Femur (tissue), 1 donor: ENCODE results near the gene CTAG1B.
"Not testable (repeated sequence)": the region's sequence is repeated elsewhere in the genome, so short reads cannot be mapped to it uniquely, and the experiment has no call there.

Experiments
- DNase-seq: peaks from one replicate; pipeline ENCODE4 v3.0.0-alpha.2; 2017

Gene CTAG1B

DNA sequence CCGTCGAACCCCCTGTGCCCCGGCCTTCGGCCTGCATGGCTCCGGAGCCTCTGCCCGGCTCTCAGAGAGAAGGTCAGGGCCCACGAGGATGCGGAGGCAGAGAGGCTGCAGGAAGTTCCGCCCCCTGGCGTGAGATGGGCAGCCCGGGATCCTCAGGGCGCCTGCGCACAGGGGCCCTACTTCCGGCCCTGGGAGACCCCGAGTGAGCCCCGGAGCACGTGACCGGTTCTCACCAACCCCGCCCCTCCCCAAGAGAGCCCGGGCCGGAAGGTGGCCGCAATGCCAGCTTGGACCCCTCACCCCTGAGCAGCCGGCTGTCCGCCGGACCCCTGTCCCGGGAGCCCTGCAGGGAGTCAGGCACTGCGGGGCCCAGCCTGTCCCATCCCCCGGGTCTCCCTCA is at the start of gene CTAG1B:
Gene CTAG1B, minus strand, starts transcription at position 101 of the 400 bp plus-strand sequence. Its CDS starts 64 bp downstream, at position 37.
- not testable (repeated sequence) for DNase-seq

DNA sequence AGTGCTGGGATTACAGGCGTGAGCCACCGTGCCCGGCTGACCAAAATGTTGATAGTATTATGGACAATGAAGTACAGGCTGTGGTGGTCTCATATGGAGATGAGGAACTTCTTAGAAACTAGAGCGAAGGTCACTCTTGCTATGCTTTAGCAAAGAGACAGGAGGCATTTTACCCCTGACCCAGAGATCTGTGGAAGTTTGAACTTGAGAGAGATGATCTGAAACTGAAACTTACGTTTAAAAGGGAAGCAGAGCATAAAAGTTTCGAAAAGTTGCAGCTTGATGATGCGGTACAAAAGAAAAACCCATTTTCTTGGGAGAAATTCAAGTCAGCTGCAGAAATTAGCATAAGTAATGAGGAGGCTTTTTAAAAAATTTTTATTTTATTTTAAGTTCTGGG is 42.8 kb upstream of the CTAG1B start:
- no peak for DNase-seq

DNA sequence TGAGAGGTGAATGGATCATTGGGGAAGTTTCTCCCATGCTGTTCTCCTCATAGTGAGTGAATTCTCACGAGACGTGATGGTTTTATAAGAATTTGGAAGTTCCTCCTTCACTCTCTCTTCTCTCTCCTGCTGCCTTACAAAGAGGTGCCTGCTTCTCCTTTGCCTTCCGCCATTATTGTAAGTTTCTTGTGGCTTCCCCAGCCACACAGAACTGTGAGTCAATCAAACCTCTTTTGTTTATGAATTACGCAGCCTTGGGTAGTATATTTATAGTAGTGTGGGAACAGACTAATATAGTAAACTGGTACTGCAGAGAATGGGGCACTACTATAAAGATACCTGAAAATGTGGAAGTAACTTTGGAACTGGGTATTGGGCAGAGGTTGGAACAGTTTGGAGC is 42.1 kb upstream of the CTAG1B start:
- DNase-seq: no peak

DNA sequence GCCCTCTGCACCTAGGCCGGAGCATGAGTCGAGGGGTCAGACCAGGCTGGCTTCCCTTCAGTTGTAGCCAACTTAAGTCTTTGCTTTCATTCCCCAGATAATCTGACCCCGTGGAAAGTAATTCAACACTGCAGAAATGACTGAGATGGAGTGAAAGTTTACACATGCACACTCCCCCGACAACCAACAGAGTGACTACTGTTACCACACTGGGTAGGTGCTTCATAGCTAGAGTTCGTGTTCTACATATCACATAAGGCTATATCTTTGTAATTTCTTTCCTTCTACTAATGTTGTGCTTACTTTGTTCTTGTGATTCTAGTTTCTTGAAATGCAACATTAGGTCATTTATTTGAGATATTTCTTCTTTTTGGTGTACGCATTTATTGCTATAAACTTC is 41.5 kb upstream of the CTAG1B start:
- DNase-seq: no peak

DNA sequence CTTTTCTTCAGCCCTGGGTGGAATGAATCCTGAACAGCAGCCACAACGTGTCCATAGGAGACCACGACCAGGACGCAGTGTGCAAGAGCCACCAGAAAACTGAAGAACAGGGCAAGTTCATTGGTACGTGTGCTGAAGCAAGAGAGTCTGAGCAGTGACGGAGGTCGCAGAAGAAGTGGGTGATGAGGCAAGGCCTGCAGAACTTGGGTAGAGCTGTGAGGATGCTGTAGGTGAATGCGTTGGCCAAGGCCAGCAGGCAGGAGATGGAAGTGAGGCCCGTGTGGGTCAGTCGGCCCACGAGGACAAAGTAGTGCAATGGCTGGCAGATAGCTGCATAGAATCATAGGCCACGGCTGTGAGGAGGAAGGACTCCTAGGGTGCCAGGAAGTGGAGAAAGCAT is 39.9 kb upstream of the CTAG1B start:
- no peak for DNase-seq

GRCh38 chrX:154658187-154658586 is 39.1 kb upstream of the CTAG1B start:
- no peak for DNase-seq

- DNase-seq: no peak
Observed at GRCh38 chrX:154657226-154657805, 38.2 kb upstream of the CTAG1B start.

GRCh38 chrX:154655786-154656185 is 36.7 kb upstream of the CTAG1B start:
- DNase-seq: no peak

- no peak for DNase-seq
Observed at GRCh38 chrX:154655346-154655745, 36.3 kb upstream of the CTAG1B start.

DNA sequence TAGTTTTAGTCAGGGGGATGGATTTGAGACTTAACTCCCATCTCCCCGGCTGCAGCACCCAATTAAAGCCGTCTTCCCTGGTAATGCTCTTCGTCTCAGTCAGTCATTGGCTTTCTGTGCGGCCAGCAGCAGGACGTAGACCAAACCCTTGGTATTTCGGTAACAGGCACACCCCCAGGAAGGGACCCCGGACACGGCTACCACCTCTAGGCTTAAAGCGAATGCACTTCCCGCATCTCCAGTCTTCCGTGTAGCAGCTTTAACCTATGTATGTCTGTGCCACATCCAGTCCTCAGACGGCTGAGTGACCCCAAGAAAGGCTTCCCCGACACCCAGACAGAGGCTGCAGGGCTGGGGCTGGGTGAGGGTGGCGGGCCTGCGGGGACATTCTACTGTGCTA is 35.8 kb upstream of the CTAG1B start:
- DNase-seq: no peak

GRCh38 chrX:154654372-154654771 is 35.3 kb upstream of the CTAG1B start:
- no peak for DNase-seq

- DNase-seq: not testable (repeated sequence)
Observed at GRCh38 chrX:154653413-154653812, 34.3 kb upstream of the CTAG1B start, which contains the start of gene CTAG2. CTAG2 (minus strand) TSS chrX:154653579; CDS start chrX:154653515, 64 bp downstream.

- no peak for DNase-seq
Observed at GRCh38 chrX:154653048-154653401, 33.9 kb upstream of the CTAG1B start.

- no peak for DNase-seq
Observed at GRCh38 chrX:154652311-154653047, 33.4 kb upstream of the CTAG1B start.

DNA sequence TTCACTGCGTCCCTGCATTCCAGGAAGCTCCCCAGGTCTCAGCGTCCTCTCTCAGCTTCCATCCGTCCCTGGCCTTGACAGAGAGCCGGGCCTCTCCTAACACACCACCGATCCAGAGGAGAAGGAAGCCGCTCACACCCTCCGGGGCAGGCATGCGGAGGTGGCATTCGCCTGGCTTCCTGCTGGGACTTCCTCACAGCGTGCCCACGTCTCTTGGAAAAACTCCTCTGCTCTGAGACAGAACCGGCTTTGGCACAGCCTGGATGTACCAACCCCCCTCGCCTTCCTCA is 31.1 kb upstream of the CTAG1B start:
- no peak for DNase-seq

GRCh38 chrX:154649503-154650220 is 30.6 kb upstream of the CTAG1B start:
- DNase-seq: no peak

DNA sequence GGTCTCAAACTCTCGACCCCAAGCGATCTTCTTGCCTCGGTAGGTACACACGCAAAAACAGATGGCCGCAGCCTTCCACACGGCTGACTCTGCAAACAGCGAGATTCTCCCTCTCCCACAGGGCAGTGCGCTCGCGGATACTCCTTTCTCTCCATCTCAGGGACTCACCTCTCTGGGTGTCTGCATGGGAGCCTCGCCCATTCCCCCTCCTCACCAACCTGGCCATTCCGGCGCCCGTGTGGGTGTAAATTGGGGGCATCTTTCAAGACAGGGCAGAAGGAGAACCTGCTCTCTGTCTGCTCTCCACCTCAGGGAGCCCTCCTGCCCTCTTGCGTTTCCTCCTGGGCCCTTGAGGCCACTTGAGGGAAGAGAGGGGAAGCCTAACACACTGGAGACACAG is 29.8 kb upstream of the CTAG1B start:
- DNase-seq: no peak

- DNase-seq: not testable (repeated sequence)
Observed at GRCh38 chrX:154645745-154646378, 26.8 kb upstream of the CTAG1B start.

GRCh38 chrX:154643708-154644107 is 24.6 kb upstream of the CTAG1B start:
- DNase-seq: not testable (repeated sequence)

DNA sequence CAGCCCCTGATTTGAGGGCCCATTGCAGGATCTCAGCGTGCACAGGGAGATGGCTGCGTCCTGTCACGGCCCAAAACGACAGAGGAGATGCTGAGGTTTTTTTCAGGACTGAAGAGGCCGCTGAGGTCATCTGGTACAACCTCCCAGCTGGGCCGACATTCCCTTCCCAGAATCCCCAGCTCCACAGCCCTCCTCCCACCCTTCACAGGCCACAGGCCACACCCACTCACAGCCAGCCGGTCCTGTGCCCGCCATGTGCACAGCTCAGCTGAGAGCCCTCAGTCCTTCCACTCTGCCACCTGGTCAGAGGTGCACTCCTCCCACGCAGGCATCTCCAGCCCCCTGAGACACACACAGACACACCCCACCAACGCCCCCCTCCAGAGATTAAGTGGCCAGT is 22.7 kb upstream of the CTAG1B start:
- DNase-seq: not testable (repeated sequence)

DNA sequence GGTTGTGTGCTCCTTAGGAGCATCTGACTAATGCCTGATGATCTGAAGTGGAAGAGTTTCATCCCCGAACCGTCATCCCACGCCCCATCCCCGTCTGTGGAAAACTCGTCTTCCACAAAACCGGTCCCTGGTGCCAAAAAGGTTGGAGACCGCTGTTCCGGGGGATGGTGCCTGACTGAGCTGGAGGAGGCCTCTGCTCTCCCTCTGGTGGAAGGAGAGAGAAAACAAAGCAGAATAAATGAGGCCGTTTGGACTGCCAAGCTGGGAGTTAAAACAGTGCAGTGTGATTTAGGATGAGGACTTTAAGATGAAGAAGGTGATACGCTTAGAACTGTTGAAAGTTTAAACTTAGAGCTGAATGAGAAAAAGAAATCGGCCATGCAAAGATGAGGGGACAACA is 14.6 kb upstream of the CTAG1B start:
- DNase-seq: not testable (repeated sequence)

- DNase-seq: not testable (repeated sequence)
Observed at GRCh38 chrX:154630949-154631348, 11.9 kb upstream of the CTAG1B start.

DNA sequence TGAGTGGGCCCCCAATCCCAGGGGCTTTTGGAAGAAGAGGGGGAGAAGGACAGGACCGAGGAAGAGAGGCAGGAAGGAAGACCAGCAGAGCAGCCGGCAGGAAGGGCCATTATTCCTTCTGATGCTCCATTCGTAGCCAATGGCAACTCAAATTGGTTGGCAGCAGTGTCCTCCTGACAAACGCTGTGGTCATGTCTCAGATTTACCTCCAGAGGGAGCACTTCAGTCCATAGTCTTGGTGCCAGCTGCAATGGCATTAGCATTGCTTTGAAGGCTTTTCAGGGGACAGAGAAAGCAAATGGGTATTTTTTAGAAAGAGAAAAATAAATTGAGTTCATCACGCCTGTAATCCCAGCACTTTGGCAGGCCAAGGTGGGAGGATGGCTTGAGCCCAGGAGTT is 9.9 kb upstream of the CTAG1B start:
- DNase-seq: not testable (repeated sequence)
